ENCODE results near the gene MCOLN3.
A peak's percentile ranks its signal among the peaks of the same experiment; 100 is the strongest.

The MCOLN3 gene

GRCh38 chr1:85047472-85048295 lies 616 bp downstream of the MCOLN3 start:
- H3K4me3 ChIP-seq (ENCODE audit: low read depth, low read length), result peak overlapping the region; percentile 63
- H3K36me3 ChIP-seq (ENCODE audit: control insufficient read depth, insufficient read depth, low read length), result no peaks in the 10 kb centered on the region
- peaks cover 16% of the 10 kb centered on the region for H3K4me1 ChIP-seq (ENCODE audit: control insufficient read depth, insufficient read depth, low read length)
- H3K9me3 ChIP-seq (ENCODE audit: control insufficient read depth, insufficient read depth, low read depth, low read length), result no peaks in the 10 kb centered on the region
- H3K9ac ChIP-seq (ENCODE audit: low read length), result peak overlapping the region; percentile 50
- H3K27ac ChIP-seq (ENCODE audit: low read depth, low read length), result no peak overlapping the region
- H3K27me3 ChIP-seq (ENCODE audit: control insufficient read depth, insufficient read depth, low read length), result peaks cover 57% of the 10 kb centered on the region

GRCh38 chr1:85047144-85047471 lies 1.2 kb downstream of the MCOLN3 start:
- Histone ChIP-seq H3K4me1 (ENCODE audit: control insufficient read depth, insufficient read depth, low read length) (peaks cover 16% of the 10 kb centered on the region), H3K27ac (ENCODE audit: low read depth, low read length) (no peak overlapping the region), H3K9me3 (ENCODE audit: control insufficient read depth, insufficient read depth, low read depth, low read length) (no peaks in the 10 kb centered on the region), H3K9ac (ENCODE audit: low read length) (peak overlapping the region; percentile 50), H3K36me3 (ENCODE audit: control insufficient read depth, insufficient read depth, low read length) (no peaks in the 10 kb centered on the region), H3K4me3 (ENCODE audit: low read depth, low read length) (peak overlapping the region; percentile 63), H3K27me3 (ENCODE audit: control insufficient read depth, insufficient read depth, low read length) (peaks cover 57% of the 10 kb centered on the region)

- Histone ChIP-seq H3K4me1 (ENCODE audit: control insufficient read depth, insufficient read depth, low read length) (no peaks in the 10 kb centered on the region; the same call in none of the 2 replicates), H3K27me3 (ENCODE audit: control insufficient read depth, insufficient read depth, low read length) (peaks cover 28% of the 10 kb centered on the region), H3K27ac (ENCODE audit: low read depth, low read length) (no peak overlapping the region), H3K36me3 (ENCODE audit: control insufficient read depth, insufficient read depth, low read length) (no peaks in the 10 kb centered on the region), H3K4me3 (ENCODE audit: low read depth, low read length) (no peak overlapping the region), H3K9ac (ENCODE audit: low read length) (no peak overlapping the region), H3K9me3 (ENCODE audit: control insufficient read depth, insufficient read depth, low read depth, low read length) (no peaks in the 10 kb centered on the region)
Observed at GRCh38 chr1:85042413-85042812, 5.9 kb downstream of the MCOLN3 start.

DNA sequence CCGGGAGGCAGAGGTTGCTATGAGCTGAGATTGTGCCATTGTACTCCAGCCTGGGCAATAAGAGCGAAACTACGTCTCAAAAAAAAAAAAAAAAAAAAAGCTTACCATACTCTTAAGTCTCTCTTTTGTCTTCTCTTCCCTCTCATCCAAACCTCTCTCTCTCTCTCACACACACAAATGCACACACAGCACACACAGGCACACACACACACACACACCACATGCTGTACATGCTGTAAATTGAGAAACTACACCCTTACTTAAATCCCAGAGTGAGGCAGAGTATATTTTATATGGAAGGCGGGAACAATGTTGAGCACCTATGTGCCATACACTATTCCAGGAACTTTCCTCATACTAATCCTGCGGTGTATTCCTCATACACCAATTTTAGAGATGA lies 6.5 kb downstream of the MCOLN3 start:
- Histone ChIP-seq H3K36me3 (ENCODE audit: control insufficient read depth, insufficient read depth, low read length) (no peaks in the 10 kb centered on the region), H3K9me3 (ENCODE audit: control insufficient read depth, insufficient read depth, low read depth, low read length) (no peaks in the 10 kb centered on the region), H3K27ac (ENCODE audit: low read depth, low read length) (no peak overlapping the region), H3K27me3 (ENCODE audit: control insufficient read depth, insufficient read depth, low read length) (peaks cover 22% of the 10 kb centered on the region), H3K4me1 (ENCODE audit: control insufficient read depth, insufficient read depth, low read length) (no peaks in the 10 kb centered on the region), H3K9ac (ENCODE audit: low read length) (no peak overlapping the region), H3K4me3 (ENCODE audit: low read depth, low read length) (no peak overlapping the region)

GRCh38 chr1:85033221-85033620 lies 15.1 kb downstream of the MCOLN3 start:
- no peaks in the 10 kb centered on the region for H3K27me3 ChIP-seq (ENCODE audit: control insufficient read depth, insufficient read depth, low read length)
- no peaks in the 10 kb centered on the region for H3K9me3 ChIP-seq (ENCODE audit: control insufficient read depth, insufficient read depth, low read depth, low read length)
- no peaks in the 10 kb centered on the region for H3K36me3 ChIP-seq (ENCODE audit: control insufficient read depth, insufficient read depth, low read length)
- no peak overlapping the region for H3K27ac ChIP-seq (ENCODE audit: low read depth, low read length)
- no peaks in the 10 kb centered on the region for H3K4me1 ChIP-seq (ENCODE audit: control insufficient read depth, insufficient read depth, low read length)
- H3K9ac ChIP-seq (ENCODE audit: low read length), result no peak overlapping the region
- H3K4me3 ChIP-seq (ENCODE audit: low read depth, low read length), result no peak overlapping the region

- Histone ChIP-seq H3K36me3 (ENCODE audit: control insufficient read depth, insufficient read depth, low read length) (no peaks in the 10 kb centered on the region), H3K27me3 (ENCODE audit: control insufficient read depth, insufficient read depth, low read length) (no peaks in the 10 kb centered on the region), H3K9me3 (ENCODE audit: control insufficient read depth, insufficient read depth, low read depth, low read length) (no peaks in the 10 kb centered on the region), H3K4me1 (ENCODE audit: control insufficient read depth, insufficient read depth, low read length) (no peaks in the 10 kb centered on the region), H3K27ac (ENCODE audit: low read depth, low read length) (no peak overlapping the region), H3K9ac (ENCODE audit: low read length) (no peak overlapping the region), H3K4me3 (ENCODE audit: low read depth, low read length) (no peak overlapping the region)
Observed at GRCh38 chr1:85030536-85030935, 17.8 kb downstream of the MCOLN3 start.

DNA sequence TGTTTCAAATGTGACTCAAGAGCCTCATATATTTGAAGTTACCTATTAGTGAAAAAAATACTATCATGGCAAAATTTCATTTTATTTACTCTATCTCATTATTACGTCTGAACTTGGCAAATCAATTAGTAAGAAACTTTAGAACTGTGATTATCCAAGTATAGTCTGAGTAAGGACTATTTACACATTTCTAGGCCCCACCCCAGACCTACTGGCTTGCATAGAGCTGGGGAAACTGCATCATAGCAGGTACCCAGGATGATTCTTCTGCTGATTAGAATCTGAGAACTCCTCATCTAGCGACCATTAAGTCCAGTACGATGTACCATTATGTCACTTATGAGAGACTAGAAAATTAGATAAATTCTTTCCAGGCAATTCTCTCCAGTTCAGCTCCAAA lies 20.1 kb downstream of the MCOLN3 start:
- Histone ChIP-seq H3K4me3 (ENCODE audit: low read depth, low read length) (no peak overlapping the region), H3K27ac (ENCODE audit: low read depth, low read length) (no peak overlapping the region), H3K9me3 (ENCODE audit: control insufficient read depth, insufficient read depth, low read depth, low read length) (no peaks in the 10 kb centered on the region), H3K4me1 (ENCODE audit: control insufficient read depth, insufficient read depth, low read length) (no peaks in the 10 kb centered on the region), H3K36me3 (ENCODE audit: control insufficient read depth, insufficient read depth, low read length) (no peaks in the 10 kb centered on the region), H3K27me3 (ENCODE audit: control insufficient read depth, insufficient read depth, low read length) (no peaks in the 10 kb centered on the region), H3K9ac (ENCODE audit: low read length) (no peak overlapping the region)

GRCh38 chr1:85027242-85027983 lies 20.9 kb downstream of the MCOLN3 start:
- Histone ChIP-seq H3K4me1 (ENCODE audit: control insufficient read depth, insufficient read depth, low read length) (no peaks in the 10 kb centered on the region), H3K36me3 (ENCODE audit: control insufficient read depth, insufficient read depth, low read length) (no peaks in the 10 kb centered on the region), H3K9ac (ENCODE audit: low read length) (no peak overlapping the region), H3K27me3 (ENCODE audit: control insufficient read depth, insufficient read depth, low read length) (no peaks in the 10 kb centered on the region), H3K27ac (ENCODE audit: low read depth, low read length) (no peak overlapping the region), H3K4me3 (ENCODE audit: low read depth, low read length) (no peak overlapping the region), H3K9me3 (ENCODE audit: control insufficient read depth, insufficient read depth, low read depth, low read length) (no peaks in the 10 kb centered on the region)

GRCh38 chr1:85025940-85026339 lies 22.4 kb downstream of the MCOLN3 start:
- Histone ChIP-seq H3K9me3 (ENCODE audit: control insufficient read depth, insufficient read depth, low read depth, low read length) (no peaks in the 10 kb centered on the region), H3K4me1 (ENCODE audit: control insufficient read depth, insufficient read depth, low read length) (no peaks in the 10 kb centered on the region), H3K9ac (ENCODE audit: low read length) (no peak overlapping the region), H3K36me3 (ENCODE audit: control insufficient read depth, insufficient read depth, low read length) (no peaks in the 10 kb centered on the region), H3K4me3 (ENCODE audit: low read depth, low read length) (no peak overlapping the region), H3K27me3 (ENCODE audit: control insufficient read depth, insufficient read depth, low read length) (no peaks in the 10 kb centered on the region), H3K27ac (ENCODE audit: low read depth, low read length) (no peak overlapping the region)

- Histone ChIP-seq H3K27me3 (ENCODE audit: control insufficient read depth, insufficient read depth, low read length) (no peaks in the 10 kb centered on the region), H3K4me1 (ENCODE audit: control insufficient read depth, insufficient read depth, low read length) (no peaks in the 10 kb centered on the region), H3K4me3 (ENCODE audit: low read depth, low read length) (no peak overlapping the region), H3K36me3 (ENCODE audit: control insufficient read depth, insufficient read depth, low read length) (no peaks in the 10 kb centered on the region), H3K27ac (ENCODE audit: low read depth, low read length) (no peak overlapping the region), H3K9ac (ENCODE audit: low read length) (no peak overlapping the region), H3K9me3 (ENCODE audit: control insufficient read depth, insufficient read depth, low read depth, low read length) (no peaks in the 10 kb centered on the region)
Observed at GRCh38 chr1:85024736-85025135, 23.6 kb downstream of the MCOLN3 start.

DNA sequence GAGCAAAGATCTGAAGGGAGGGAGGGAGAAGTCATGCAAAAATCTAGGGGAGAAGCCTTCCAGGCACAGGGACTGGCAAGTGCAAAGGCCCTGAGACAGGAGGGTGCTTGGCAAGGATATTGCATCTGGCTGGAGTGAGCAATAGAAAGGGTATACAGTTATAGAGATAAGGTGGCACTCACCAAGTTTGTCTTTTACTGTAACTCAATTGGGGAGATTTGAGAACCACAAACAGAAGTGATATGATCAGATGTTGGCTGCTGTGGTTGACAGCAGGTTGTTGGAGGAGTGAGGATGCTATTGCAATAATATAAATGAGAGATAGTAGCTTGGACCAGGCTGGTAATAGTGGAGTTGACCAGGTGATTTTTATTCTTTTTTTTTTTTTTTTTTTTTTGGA lies 25.6 kb downstream of the MCOLN3 start:
- Histone ChIP-seq H3K4me1 (ENCODE audit: control insufficient read depth, insufficient read depth, low read length) (no peaks in the 10 kb centered on the region), H3K27ac (ENCODE audit: low read depth, low read length) (no peak overlapping the region), H3K9me3 (ENCODE audit: control insufficient read depth, insufficient read depth, low read depth, low read length) (no peaks in the 10 kb centered on the region), H3K9ac (ENCODE audit: low read length) (no peak overlapping the region), H3K4me3 (ENCODE audit: low read depth, low read length) (no peak overlapping the region), H3K36me3 (ENCODE audit: control insufficient read depth, insufficient read depth, low read length) (no peaks in the 10 kb centered on the region), H3K27me3 (ENCODE audit: control insufficient read depth, insufficient read depth, low read length) (no peaks in the 10 kb centered on the region)
